Neutrophil (primary cell): ENCODE measurements around the gene CCM2.

ENCODE experiments used
- H3K27ac ChIP-seq: fragments of 200-600 bp; sonication (generic); 2 replicates; pipeline ENCODE4 v1.5.1; 2016; ENCODE audit warnings: mild to moderate bottlenecking, moderate library complexity
- H3K27me3 ChIP-seq: fragments of 200-600 bp; sonication (generic); 2 replicates; pipeline ENCODE4 v1.6.0; 2016; ENCODE audit warnings: mild to moderate bottlenecking
- H3K36me3 ChIP-seq: fragments of 200-600 bp; sonication (generic); 2 replicates; pipeline ENCODE4 v1.5.1; 2017
- H3K4me1 ChIP-seq, 2 experiments: fragments of 200-600 bp in 1 of 2; sonication (generic) in 1 of 2; 1 replicate in 1 of 2; 2 replicates in 1 of 2; pipeline versions ENCODE4 v1.5.1 to v1.6.1; 2013 to 2016; ENCODE audit warnings: low read depth in 1 of 2, low read length in 1 of 2, mild to moderate bottlenecking in 1 of 2, moderate library complexity in 1 of 2; ENCODE audit not compliant: control insufficient read depth in 1 of 2, insufficient read depth in 1 of 2
- H3K4me3 ChIP-seq, 2 experiments: fragments of 200-600 bp in 1 of 2; sonication (generic) in 1 of 2; 1 replicate in 1 of 2; 2 replicates in 1 of 2; pipeline ENCODE4 v1.5.1; 2013 to 2016; ENCODE audit warnings: low read depth in 1 of 2, low read length in 1 of 2, mild to moderate bottlenecking in 1 of 2, moderate library complexity in 1 of 2
- H3K9me3 ChIP-seq: fragments of 200-600 bp; sonication (generic); 2 replicates; pipeline ENCODE4 v1.5.1; 2016
- TF ChIP-seq, protein P1 (sequence below): fragments of 200-600 bp; sonication (generic); IDR thresholded peaks from 2 replicates; pipeline ENCODE4 v1.5.1; 2016; ENCODE audit warnings: antibody characterized with exemption

Gene CCM2

DNA sequence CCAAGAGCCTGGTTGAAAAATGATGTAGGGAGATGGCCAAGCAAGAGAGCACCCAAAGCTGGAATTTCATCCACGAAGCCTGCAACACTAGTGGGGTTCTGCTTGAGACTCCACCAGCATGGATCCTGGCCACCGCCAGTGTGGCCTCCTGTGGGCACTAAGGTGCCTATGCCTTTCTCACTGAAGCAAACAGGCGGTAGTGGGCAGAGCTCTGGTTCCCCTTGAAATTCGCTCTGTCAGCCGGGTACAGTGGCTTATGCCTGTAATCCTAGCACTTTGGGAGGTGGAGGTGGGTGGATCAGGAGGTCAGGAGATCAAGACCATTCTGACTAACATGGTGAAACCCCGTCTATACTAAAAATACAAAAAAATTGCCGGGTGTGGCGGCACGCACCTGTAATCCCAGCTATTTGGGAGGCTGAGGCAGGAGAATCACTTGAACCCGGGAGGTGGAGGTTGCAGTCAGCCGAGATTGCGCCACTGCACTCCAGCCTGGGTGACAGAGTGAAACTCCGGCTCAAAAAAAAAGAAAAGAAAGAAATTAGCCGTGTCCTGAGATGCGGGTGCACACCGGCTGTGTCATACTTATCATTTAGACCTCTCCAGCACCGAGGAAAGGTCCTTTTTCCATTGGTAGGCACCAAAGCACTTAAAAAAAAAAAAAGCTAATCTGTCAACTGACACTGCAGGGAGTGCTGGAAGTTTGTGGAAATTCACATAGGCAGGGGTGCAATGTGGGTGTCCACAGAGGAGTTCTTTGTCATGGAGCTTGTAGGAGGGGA, 28.3 kb downstream of the CCM2 start:
- TF ChIP-seq, protein P1, sequence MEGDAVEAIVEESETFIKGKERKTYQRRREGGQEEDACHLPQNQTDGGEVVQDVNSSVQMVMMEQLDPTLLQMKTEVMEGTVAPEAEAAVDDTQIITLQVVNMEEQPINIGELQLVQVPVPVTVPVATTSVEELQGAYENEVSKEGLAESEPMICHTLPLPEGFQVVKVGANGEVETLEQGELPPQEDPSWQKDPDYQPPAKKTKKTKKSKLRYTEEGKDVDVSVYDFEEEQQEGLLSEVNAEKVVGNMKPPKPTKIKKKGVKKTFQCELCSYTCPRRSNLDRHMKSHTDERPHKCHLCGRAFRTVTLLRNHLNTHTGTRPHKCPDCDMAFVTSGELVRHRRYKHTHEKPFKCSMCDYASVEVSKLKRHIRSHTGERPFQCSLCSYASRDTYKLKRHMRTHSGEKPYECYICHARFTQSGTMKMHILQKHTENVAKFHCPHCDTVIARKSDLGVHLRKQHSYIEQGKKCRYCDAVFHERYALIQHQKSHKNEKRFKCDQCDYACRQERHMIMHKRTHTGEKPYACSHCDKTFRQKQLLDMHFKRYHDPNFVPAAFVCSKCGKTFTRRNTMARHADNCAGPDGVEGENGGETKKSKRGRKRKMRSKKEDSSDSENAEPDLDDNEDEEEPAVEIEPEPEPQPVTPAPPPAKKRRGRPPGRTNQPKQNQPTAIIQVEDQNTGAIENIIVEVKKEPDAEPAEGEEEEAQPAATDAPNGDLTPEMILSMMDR: peak; percentile 2
- H3K27ac ChIP-seq: peak overlapping the region; percentile 96
- H3K27me3 ChIP-seq: no peaks in the 10 kb centered on the region
- peak overlapping the region; percentile 69 to 83 for H3K4me3 ChIP-seq
- H3K9me3 ChIP-seq: no peaks in the 10 kb centered on the region
- H3K36me3 ChIP-seq: peaks cover 25% of the 10 kb centered on the region
- peaks cover 54 to 56% of the 10 kb centered on the region in 2 experiments for H3K4me1 ChIP-seq

DNA sequence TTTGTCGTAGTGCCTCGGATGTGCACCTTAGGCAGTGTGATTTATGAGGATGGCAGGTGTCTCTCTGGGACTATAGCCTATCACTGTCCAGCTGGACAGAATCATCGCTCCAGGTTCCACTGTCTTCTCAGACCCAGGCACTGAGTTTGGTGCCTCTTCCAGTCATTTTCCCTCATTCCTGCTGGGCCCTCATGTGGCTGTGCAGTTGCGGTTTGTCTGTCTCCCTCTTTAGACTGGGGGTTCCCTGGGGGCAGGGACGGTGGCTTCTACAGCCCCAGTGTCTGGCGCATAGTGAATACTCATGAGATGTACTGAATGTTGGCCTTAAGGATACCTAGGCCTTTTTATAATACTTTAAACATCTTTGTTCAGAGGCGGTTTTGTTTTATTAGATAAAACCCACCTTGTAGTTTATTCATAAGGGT, 28.9 kb downstream of the CCM2 start:
- Histone ChIP-seq H3K9me3 (no peaks in the 10 kb centered on the region), H3K4me3 (peak overlapping the region; percentile 69 to 83), H3K36me3 (peaks cover 31% of the 10 kb centered on the region), H3K27me3 (no peaks in the 10 kb centered on the region), H3K4me1 (peaks cover 59 to 60% of the 10 kb centered on the region in 2 experiments), H3K27ac (peak overlapping the region; percentile 96)
- TF ChIP-seq, protein P1: no peak

DNA sequence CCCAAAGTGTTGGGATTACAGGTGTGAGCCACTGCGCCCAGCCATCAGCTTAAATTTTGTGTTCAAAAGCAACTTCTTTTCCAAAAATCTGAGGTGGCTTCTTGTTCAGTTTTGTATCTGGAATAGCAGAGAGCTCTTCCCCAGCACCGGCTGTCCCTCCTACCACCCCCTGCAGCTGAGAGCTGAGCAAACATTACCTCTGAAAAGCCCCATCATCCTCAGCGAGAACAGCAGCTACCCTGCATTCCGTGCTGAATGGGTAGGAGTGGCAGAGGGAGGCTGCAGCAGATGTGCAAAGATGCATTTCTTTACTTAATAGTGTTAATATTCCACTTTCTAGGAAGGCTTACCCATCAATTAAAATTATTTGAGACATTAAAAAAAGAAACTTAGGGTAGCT, 31.8 kb downstream of the CCM2 start:
- no peaks in the 10 kb centered on the region for H3K9me3 ChIP-seq
- H3K27ac ChIP-seq: peak overlapping the region; percentile 74
- TF ChIP-seq, protein P1: no peak
- peaks cover 53% of the 10 kb centered on the region for H3K36me3 ChIP-seq
- H3K4me3 ChIP-seq: no peak overlapping the region
- H3K27me3 ChIP-seq: no peaks in the 10 kb centered on the region
- H3K4me1 ChIP-seq: peaks cover 50 to 63% of the 10 kb centered on the region in 2 experiments

DNA sequence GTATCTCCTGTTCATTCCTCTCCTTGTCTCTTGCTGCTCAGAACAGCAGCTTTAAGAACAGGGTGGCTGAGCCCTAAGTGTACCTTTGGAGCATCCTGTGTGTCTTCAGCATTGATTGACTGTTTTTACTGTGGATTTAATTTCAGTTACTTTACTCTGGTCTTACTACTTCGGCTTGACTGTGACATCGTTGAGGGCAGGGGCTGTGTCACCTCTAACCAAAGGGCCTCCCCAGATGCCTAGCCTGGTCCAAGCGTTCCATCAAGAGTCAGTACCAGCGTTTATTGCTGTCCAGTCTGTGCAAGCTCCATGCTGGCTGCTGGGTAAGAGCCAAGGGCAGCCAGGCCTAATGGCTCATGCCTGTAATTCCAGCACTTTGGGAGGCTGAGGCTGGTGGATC, 32.4 kb downstream of the CCM2 start:
- no peaks in the 10 kb centered on the region for H3K9me3 ChIP-seq
- H3K4me3 ChIP-seq: no peak overlapping the region
- H3K27me3 ChIP-seq: no peaks in the 10 kb centered on the region
- H3K4me1 ChIP-seq: peaks cover 45 to 68% of the 10 kb centered on the region in 2 experiments
- H3K27ac ChIP-seq: peak overlapping the region; percentile 74
- H3K36me3 ChIP-seq: peaks cover 54% of the 10 kb centered on the region
- TF ChIP-seq, protein P1: no peak

DNA sequence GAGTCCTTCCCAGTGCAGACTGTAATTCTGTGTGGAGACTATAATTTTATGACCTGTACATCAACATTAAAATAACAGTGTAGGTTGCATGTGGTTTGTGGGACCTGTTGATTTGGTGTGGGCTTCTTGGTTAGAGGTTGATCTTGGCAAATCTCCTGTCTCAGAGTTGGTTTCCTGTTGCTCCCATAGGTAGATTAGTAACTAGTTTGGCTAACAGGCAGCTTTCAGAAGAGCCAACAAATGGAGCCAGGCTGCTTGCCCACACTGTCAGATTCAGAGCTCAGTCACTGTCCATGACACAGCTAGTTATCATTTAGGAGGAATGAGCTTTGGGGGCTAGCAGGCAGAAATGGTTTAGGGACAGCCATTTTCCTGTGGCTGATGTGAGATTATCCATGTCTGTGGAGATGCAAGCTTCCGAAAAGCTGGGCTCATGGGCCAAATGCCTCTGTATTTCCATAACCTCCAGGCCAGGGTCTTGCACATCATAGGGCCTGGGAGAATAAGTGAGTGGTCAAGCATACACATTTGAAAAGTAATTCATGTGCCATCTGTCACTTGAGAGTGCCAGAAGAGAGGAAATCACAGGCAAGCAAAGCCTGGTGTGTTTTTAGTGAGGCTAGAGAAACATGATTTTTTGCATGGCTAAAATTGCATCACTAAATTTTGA, 33.4 kb downstream of the CCM2 start:
- Histone ChIP-seq H3K4me1 (peaks cover 38 to 71% of the 10 kb centered on the region in 2 experiments), H3K9me3 (no peaks in the 10 kb centered on the region), H3K27ac (peak overlapping the region; percentile 74), H3K36me3 (peaks cover 64% of the 10 kb centered on the region), H3K27me3 (no peaks in the 10 kb centered on the region), H3K4me3 (peak overlapping the region in 1 of 2 experiments; percentile 4)
- TF ChIP-seq, protein P1: no peak
